Hematopoietic multipotent progenitor cell (in vitro differentiated cells): Measurements from ENCODE around the gene XPO1. TPM values are rescaled to one million over a fixed set of nuclear protein-coding genes. Genes with fewer than 3 reads are reported as not detected.
"Not testable (repeated sequence)": the region's sequence is repeated elsewhere in the genome, so short reads cannot be mapped to it uniquely, and the experiment has no call there.

Experiments used
- DNase-seq, 3 donors: peaks; one replicate each; pipeline ENCODE4 v3.0.0-alpha.2; 2011 to 2015; ENCODE audit warnings: low read depth in 2 of 3, low spot score in 2 of 3
- total RNA-seq: library from RNA; depleted of rRNA; stranded (reverse); fragments of >200 nt; gene quantifications from one replicate; pipeline ENCODE4 v1.2.3, GENCODE V29; 2012

The XPO1 gene
- total RNA-seq, 1 donor = 68.9 TPM

GRCh38 chr2:61536572-61537276 is 1.4 kb downstream of the XPO1 start:
- peak; percentile 62 to 95 (median 94) for DNase-seq

- peak in 1 of 3 donors; percentile 38 for DNase-seq
Measured at GRCh38 chr2:61536180-61536571, 2.0 kb downstream of the XPO1 start.

GRCh38 chr2:61535449-61535848 is 2.7 kb downstream of the XPO1 start:
- no peak for DNase-seq

GRCh38 chr2:61534926-61535325 is 3.2 kb downstream of the XPO1 start:
- no peak for DNase-seq

GRCh38 chr2:61530749-61531148 is 7.4 kb downstream of the XPO1 start:
- no peak for DNase-seq

- no peak for DNase-seq
Measured at GRCh38 chr2:61529944-61530735, 8.0 kb downstream of the XPO1 start.

- DNase-seq = no peak
Measured at GRCh38 chr2:61520261-61520660, 17.9 kb downstream of the XPO1 start.

GRCh38 chr2:61512768-61513398 is 25.3 kb downstream of the XPO1 start:
- no peak for DNase-seq

- no peak for DNase-seq
Measured at GRCh38 chr2:61510674-61511671, 27.2 kb downstream of the XPO1 start.

GRCh38 chr2:61504949-61505348 is 33.2 kb downstream of the XPO1 start:
- no peak for DNase-seq

GRCh38 chr2:61499060-61499459 is 39.1 kb downstream of the XPO1 start:
- DNase-seq = no peak

- DNase-seq = peak in 2 of 3 donors; percentile 16 to 37
Measured at GRCh38 chr2:61493523-61493942, 44.6 kb downstream of the XPO1 start.

GRCh38 chr2:61492476-61492875 is 45.7 kb downstream of the XPO1 start:
- no peak for DNase-seq

GRCh38 chr2:61485281-61485680 is 52.9 kb downstream of the XPO1 start:
- no peak for DNase-seq

GRCh38 chr2:61478086-61478485 is 60.1 kb downstream of the XPO1 start:
- no peak for DNase-seq

GRCh38 chr2:61476929-61477589 is 61.1 kb downstream of the XPO1 start:
- not testable (repeated sequence) for DNase-seq

- DNase-seq = peak in 1 of 3 donors; percentile 53
Measured at GRCh38 chr2:61471905-61472805, 66.0 kb downstream of the XPO1 start.

- peak; percentile 86 to 98 (median 97) for DNase-seq
Measured at GRCh38 chr2:61470965-61471904, 66.9 kb downstream of the XPO1 start, which contains the start of gene USP34. TSS of gene USP34 (minus strand) at chr2:61471087. CDS start at chr2:61470692, 395 bp downstream.
